Left renal pelvis (tissue), 4 donors: Measurements from ENCODE around the gene LAPTM5. TPM values are rescaled to one million over a fixed set of nuclear protein-coding genes. Genes with fewer than 3 reads are reported as not detected.

Experiments
- DNase-seq, 4 donors: peaks; one replicate each; pipeline ENCODE4 v3.0.0-alpha.2; 2013; ENCODE audit warnings: low read depth in 4 of 4, low spot score in 3 of 4
- polyA plus RNA-seq, 4 donors: library from polyadenylated mRNA; unstranded; fragments of 120-200 nt; gene quantifications; one replicate each; pipeline ENCODE4 v1.2.1, GENCODE V29; 2013; ENCODE audit not compliant: insufficient read length in 4 of 4

Gene LAPTM5
- polyA plus RNA-seq, 4 donors = 15.8 to 33.0 (median 17.0) TPM

DNA sequence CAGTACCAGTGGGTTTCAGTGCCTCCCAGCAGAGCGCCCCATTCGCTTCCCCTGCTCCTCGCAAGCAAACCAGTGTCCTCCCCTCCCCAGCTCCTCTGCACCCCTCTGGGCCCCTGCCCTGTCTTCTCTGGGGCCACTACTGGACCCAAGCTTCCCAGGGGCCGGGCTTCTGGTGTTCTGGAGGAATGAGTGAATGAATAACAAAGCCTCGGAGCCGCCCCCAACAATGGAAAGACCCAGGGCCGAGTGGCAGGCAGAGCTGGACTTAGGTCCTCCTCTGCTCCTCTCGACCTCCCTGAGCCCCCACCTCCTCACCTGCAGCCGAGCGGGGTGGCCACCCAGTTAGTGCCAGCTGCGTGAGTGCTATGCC lies 71.8 kb downstream of the LAPTM5 start:
- DNase-seq = no peak

DNA sequence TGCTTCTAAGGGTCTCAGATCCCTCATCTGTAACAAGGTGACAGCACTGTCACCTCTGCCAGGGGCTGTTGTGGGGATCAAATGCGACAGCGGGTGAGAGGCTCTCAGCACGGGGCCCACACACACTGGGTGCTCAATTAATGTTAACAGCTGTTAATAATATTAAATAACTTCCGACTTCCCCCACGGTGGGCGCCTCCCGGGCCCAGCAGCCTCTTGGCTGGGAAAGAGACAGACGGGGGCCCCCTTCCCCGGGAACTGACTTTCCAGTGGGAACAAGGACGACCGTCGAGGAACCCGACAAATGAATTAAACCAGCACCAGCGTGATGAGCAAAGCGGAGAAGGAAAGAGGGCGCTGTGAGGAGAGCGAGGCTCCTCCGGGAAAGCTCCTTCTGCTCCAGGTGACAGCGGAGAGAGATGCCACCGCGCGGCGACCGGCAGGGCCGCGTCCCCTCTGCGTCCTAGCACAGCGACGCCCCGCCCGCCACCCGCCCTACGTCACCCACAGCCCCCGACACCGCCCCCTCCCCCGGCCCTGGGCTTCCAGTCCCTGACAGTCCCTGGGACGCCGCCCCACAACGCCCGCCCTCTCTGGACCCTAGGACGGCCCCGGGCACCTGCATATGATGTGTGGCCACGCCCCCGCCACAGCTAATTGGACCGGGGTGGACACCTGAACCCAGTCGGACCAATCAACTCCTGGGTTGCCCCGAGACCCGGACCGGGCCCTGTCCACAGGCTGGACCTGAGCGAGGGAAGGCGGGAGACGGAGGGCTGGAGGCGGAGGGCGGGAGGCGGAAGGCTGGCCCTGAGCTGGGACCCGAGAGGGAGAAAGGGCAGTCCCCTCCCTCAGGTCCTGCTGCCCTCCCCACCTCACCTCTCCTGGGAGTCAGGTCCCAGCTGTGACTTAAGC lies 72.4 kb downstream of the LAPTM5 start:
- peak; percentile 61 to 72 (median 64) for DNase-seq

DNA sequence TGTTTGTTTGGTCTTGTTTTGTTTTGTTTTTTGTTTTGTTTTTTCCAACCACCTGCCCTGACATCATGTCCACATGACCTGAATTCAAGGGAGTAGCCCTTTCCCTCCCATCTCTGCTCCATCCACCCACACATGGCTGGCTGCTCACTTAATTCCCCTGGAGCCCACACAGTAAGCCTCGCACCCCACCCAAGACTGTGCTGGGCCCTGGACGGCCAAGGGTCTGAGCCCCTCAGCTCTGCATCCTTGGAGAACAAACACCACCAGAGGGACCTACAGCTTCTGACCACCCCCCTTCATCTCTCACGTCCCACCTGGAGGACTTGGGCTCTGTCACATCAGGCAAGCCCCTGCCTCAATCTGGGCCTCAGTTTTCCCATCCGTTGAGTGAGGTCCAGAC lies 73.3 kb downstream of the LAPTM5 start:
- DNase-seq = no peak

DNA sequence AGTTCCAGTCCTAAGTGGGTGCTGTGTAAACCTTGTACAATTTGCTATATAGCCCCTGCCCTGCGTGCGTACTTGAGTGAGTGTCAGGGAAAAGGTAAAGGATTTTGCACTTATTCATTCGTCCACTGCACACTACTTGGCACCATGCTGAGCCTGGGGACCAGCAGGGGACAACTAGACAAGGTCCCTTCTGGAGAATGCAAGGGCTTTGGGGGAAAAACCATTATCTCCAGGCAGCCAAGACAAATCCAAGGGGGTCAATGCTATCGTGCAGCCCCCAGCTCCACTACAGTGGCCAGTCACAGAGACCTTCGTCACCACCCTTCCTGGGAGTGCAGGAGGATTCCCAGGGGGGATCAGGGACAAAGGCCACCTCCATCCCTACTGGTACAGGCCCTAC lies 73.9 kb downstream of the LAPTM5 start:
- DNase-seq = no peak

Other genes starting within 250 kb of the LAPTM5 start
- under 1 TPM; 0.13 to 0.32 (median 0.31) TPM for gene MATN1, start 34.2 kb downstream of the LAPTM5 start, polyA plus RNA-seq
- gene SDC3, start 151.0 kb upstream of the LAPTM5 start, polyA plus RNA-seq = 10 to 100 TPM; 25.5 to 41.5 (median 28.2) TPM